Calu3 (cell line): ENCODE measurements around the gene PCBP4. TPM values are rescaled to one million over a fixed set of nuclear protein-coding genes. Genes with fewer than 3 reads are reported as not detected.

Experiments used
- BruUV-seq: library from RNA; stranded (reverse); fragments of 400-500 nt; replicated peaks from 2 replicates; lab custom pipeline; 2021; lab: Mats Ljungman, UMichigan
- CTCF ChIA-PET: fragments of 300-600 bp; sonication (Branson Sonifier 250); formaldehyde crosslinking; loops from one replicate; lab custom pipeline; 2022; ENCODE audit warnings: antibody characterized with exemption; lab: Charles Lee
- DNase-seq: peaks from one replicate; pipeline ENCODE4 v3.0.0; 2022
- H3K27ac Mint-ChIP-seq: one replicate; pipeline ENCODE4 v1.8.0; 2022; ENCODE audit warnings: mixed read lengths; ENCODE audit not compliant: unreplicated experiment
- H3K27me3 Mint-ChIP-seq: one replicate; pipeline ENCODE4 v1.8.0; 2022; ENCODE audit warnings: mixed read lengths; ENCODE audit not compliant: unreplicated experiment
- H3K36me3 Mint-ChIP-seq: one replicate; pipeline ENCODE4 v1.8.0; 2022; ENCODE audit warnings: mild to moderate bottlenecking, moderate library complexity, mixed read lengths; ENCODE audit not compliant: insufficient read depth, unreplicated experiment
- H3K4me1 Mint-ChIP-seq: one replicate; pipeline ENCODE4 v1.8.0; 2022; ENCODE audit warnings: mild to moderate bottlenecking, low read depth, mixed read lengths; ENCODE audit not compliant: unreplicated experiment
- H3K4me3 Mint-ChIP-seq: one replicate; pipeline ENCODE4 v1.8.0; 2022; ENCODE audit warnings: mild to moderate bottlenecking, low read depth, moderate library complexity, mixed read lengths; ENCODE audit not compliant: unreplicated experiment
- H3K9me3 Mint-ChIP-seq: one replicate; pipeline ENCODE4 v1.8.0; 2022; ENCODE audit warnings: low read depth, mixed read lengths; ENCODE audit not compliant: unreplicated experiment
- intact Hi-C: fragments of 100-400 bp; cut with micrococcal nuclease; formaldehyde crosslinking; loops from one replicate; pipeline ENCODE4 v1.10.0; 2022; ENCODE audit not compliant: unreplicated experiment
- total RNA-seq: library from RNA; stranded (reverse); gene quantifications from 2 replicates; pipeline ENCODE4 v1.2.3, GENCODE V29; 2022
- TF ChIP-seq, protein P1 (sequence below): fragments of 200-600 bp; IDR thresholded peaks from one replicate; pipeline ENCODE4 v1.8.0; 2022; ENCODE audit warnings: antibody characterized with exemption; ENCODE audit not compliant: unreplicated experiment

PCBP4 gene
- total RNA-seq, 1 experiment from 2014 or later = 31.5 TPM

DNA sequence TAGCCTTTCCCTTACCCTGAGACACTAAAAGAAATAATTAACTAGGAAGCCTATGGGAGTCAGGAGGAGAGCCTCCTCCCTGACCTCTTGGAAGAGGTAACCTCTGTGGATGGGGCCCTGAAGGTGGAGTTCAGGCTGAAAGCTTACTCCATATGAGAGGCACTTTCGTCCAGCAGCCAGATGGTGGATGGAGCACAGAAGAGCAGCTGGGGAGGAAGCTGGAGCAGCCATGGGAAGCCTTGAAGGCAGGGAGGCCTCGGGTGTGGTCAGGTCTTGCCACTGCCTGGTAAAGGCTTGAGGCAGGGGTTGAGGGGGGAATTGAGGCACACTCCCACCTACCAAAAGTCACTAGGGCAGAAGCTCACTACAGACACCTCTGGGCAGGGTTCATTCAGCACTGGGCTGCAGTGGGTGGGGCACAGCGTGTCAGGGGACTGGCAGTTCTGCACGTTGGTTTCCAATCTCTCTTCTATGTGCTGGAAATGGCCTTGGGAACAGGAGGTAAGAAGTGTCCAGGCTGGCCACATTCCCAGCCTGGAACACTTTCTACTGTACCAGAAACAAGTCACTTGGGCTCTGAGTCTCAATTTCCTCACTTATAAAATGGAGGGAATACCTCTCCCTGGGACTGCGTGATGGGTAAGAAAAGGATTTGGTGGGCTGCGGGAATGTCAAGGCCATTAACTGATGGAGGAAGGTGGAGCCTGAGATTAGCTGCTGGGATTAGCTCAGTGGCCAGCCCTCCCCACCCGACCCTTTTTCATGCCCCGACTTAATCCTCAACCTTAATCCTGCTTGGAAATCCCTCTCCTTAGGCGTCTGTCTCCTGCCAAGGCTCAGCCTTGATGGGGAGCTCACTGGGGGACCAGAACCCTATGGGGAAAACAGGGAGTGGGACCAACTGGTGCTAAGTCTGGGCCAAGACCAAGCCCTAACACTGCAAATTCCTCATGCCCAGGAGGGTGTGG is 5.4 kb downstream of the PCBP4 start:
- H3K36me3 Mint-ChIP-seq = peaks cover 19% of the 10 kb centered on the region
- H3K27ac Mint-ChIP-seq = no peak overlapping the region
- intact Hi-C loops = no loop called here
- H3K4me3 Mint-ChIP-seq = no peak overlapping the region
- DNase-seq = no peak
- H3K9me3 Mint-ChIP-seq = no peaks in the 10 kb centered on the region
- peaks cover 11% of the 10 kb centered on the region for H3K4me1 Mint-ChIP-seq
- H3K27me3 Mint-ChIP-seq = peaks cover 13% of the 10 kb centered on the region
- TF ChIP-seq, protein P1, sequence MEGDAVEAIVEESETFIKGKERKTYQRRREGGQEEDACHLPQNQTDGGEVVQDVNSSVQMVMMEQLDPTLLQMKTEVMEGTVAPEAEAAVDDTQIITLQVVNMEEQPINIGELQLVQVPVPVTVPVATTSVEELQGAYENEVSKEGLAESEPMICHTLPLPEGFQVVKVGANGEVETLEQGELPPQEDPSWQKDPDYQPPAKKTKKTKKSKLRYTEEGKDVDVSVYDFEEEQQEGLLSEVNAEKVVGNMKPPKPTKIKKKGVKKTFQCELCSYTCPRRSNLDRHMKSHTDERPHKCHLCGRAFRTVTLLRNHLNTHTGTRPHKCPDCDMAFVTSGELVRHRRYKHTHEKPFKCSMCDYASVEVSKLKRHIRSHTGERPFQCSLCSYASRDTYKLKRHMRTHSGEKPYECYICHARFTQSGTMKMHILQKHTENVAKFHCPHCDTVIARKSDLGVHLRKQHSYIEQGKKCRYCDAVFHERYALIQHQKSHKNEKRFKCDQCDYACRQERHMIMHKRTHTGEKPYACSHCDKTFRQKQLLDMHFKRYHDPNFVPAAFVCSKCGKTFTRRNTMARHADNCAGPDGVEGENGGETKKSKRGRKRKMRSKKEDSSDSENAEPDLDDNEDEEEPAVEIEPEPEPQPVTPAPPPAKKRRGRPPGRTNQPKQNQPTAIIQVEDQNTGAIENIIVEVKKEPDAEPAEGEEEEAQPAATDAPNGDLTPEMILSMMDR = no peak
- CTCF ChIA-PET = interaction anchor here (0.6 kb wide), 1 partner anchor 149 kb away, joined by 3 read pairs; no protein-coding TSS in a partner anchor
- no TSS peak for BruUV-seq

DNA sequence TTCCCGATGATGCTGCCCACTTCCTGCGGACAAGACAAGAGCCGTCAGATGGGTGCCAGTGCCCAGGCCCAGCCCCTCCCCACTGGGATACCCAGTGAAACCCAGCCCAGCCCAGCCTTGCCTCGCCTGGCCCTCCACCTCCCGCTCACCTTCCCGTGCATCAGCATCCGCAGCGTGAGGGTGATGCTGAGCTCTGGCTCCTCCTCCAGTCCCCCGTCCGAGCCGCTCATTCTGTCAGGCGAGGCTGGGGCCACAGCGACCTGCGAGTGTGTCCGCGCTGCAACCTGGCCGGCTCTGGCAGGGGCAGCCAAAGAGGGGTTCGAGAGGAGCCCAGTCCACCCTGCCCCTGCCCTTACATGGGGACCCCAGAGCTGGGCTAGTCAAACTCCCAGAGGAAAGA is 6.2 kb downstream of the PCBP4 start:
- intact Hi-C loops = no loop called here
- peaks cover 13% of the 10 kb centered on the region for H3K27me3 Mint-ChIP-seq
- CTCF ChIA-PET = interaction anchor here (1.1 kb wide), 1 partner anchor 22 kb away, joined by 3 read pairs; the partner anchor contains the start of gene ACY1
- no peak overlapping the region for H3K27ac Mint-ChIP-seq
- peaks cover 11% of the 10 kb centered on the region for H3K4me1 Mint-ChIP-seq
- H3K4me3 Mint-ChIP-seq = no peak overlapping the region
- H3K36me3 Mint-ChIP-seq = peaks cover 10% of the 10 kb centered on the region
- BruUV-seq = no TSS peak
- no peak for DNase-seq
- no peaks in the 10 kb centered on the region for H3K9me3 Mint-ChIP-seq
- TF ChIP-seq, protein P1 = no peak

DNA sequence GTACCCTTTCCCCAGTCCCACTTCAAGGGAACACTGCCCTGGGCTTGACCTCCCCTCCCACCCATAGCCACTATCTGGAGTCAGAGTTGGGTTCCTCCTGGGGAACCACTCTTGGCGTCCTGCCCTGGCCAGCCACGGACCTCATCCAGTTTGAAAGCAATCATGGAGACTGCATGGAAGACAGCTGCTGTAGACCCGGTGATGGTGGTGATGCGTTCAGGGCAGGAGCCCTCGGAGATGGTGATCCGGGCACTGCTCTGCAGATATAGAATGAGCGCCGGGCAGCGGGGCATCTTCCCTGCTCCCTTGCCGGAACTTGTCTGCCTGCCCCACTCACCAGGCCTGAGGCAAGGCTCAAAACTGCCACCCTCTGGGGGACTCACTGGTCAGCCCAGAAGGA is 6.9 kb downstream of the PCBP4 start:
- DNase-seq = no peak
- Mint-ChIP-seq H3K9me3 (no peaks in the 10 kb centered on the region), H3K27ac (no peak overlapping the region), H3K4me3 (no peak overlapping the region), H3K27me3 (peaks cover 7% of the 10 kb centered on the region), H3K4me1 (peaks cover 5% of the 10 kb centered on the region), H3K36me3 (peaks cover 4% of the 10 kb centered on the region)
- CTCF ChIA-PET = interaction anchor here (1.1 kb wide), 1 partner anchor 23 kb away, joined by 3 read pairs; the partner anchor contains the start of gene ACY1
- intact Hi-C loops = no loop called here
- BruUV-seq = no TSS peak
- TF ChIP-seq, protein P1 = no peak

DNA sequence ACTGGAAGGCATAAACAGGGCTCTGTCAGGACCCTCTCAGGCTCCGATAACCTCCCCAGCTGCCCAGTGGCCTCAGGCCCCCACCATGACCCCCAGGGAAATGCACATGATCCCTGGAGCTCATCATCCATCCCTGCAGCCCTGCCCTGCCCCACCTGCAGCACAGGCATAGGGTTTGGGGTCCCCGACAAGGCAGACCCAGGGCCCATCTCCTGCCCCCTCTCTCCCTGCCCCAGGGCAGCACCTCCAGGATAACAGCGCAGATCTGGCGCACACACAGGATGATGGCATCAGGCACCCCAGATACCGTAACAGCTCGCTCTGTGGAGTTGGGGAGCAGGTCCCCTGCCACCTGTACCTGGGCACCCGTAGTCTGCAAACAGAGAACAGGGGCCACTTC is 7.6 kb downstream of the PCBP4 start:
- intact Hi-C loops = no loop called here
- CTCF ChIA-PET = no interaction called here
- no TSS peak for BruUV-seq
- no peak for DNase-seq
- no peaks in the 10 kb centered on the region for H3K4me1 Mint-ChIP-seq
- TF ChIP-seq, protein P1 = no peak
- no peaks in the 10 kb centered on the region for H3K9me3 Mint-ChIP-seq
- no peak overlapping the region for H3K4me3 Mint-ChIP-seq
- H3K27me3 Mint-ChIP-seq = peaks cover 7% of the 10 kb centered on the region
- no peaks in the 10 kb centered on the region for H3K36me3 Mint-ChIP-seq
- no peak overlapping the region for H3K27ac Mint-ChIP-seq
